ENCODE data around the gene UMODL1. TPM values are rescaled to one million over a fixed set of nuclear protein-coding genes. Genes with fewer than 3 reads are reported as not detected.

The UMODL1 gene
- total RNA-seq, 2 experiments from 2014 or later, result 7.4 to 12.3 TPM

- no peak for DNase-seq (ENCODE audit: low spot score)
- Histone ChIP-seq H3K4me2 (ENCODE audit: low read length) (peak overlapping the region; percentile 73), H3K4me3 (ENCODE audit: low read depth, low read length, poor library complexity, severe bottlenecking) (peak overlapping the region; percentile 21), H3K36me3 (ENCODE audit: insufficient read depth, low read length) (no peaks in the 10 kb centered on the region), H3K9me2 (ENCODE audit: insufficient read depth, low read length) (no peaks in the 10 kb centered on the region), H2AFZ (ENCODE audit: low read length) (no peak overlapping the region; the same call in 1 of the 2 replicates), H3K9me3 (ENCODE audit: low read length) (no peaks in the 10 kb centered on the region), H4K20me1 (ENCODE audit: insufficient read depth, low read length) (no peaks in the 10 kb centered on the region), H3K27ac (ENCODE audit: low read depth, low read length, poor library complexity, severe bottlenecking) (peak overlapping the region; percentile 89), H3K79me2 (ENCODE audit: insufficient read depth, low read depth, low read length) (no peaks in the 10 kb centered on the region), H3K4me1 (ENCODE audit: insufficient read depth, low read length, poor library complexity, severe bottlenecking) (peaks cover 34% of the 10 kb centered on the region)
- intact Hi-C loops (cut with micrococcal nuclease; ENCODE audit: unreplicated experiment), result loop anchor here (1.0 kb wide), 3 partner anchors 41 to 98 kb away; no protein-coding TSS in a partner anchor
- ChIA-PET CTCF (ENCODE audit: unreplicated experiment) (interaction anchor here (0.6 to 2.3 kb wide), 7 partner anchors 11 to 211 kb away, joined by 3 to 21 read pairs (median 3); no protein-coding TSS in a partner anchor), POLR2A (interaction anchor here (0.6 to 2.4 kb wide), 10 partner anchors 9 to 274 kb away, joined by 3 to 14 read pairs (median 3); partner anchors contain the start of gene ZBTB21)
- TF ChIP-seq CTCF (conservative IDR thresholded peaks at IDR 0.05; ENCODE audit: low read length), result no peak
- no peak for TF ChIP-seq EZH2phosphoT487 (IDR thresholded peaks at IDR 0.05; ENCODE audit: borderline replicate concordance, low read depth, low read length)
- BruUV-seq (replicated peaks), result no TSS peak
These were observed 36.2 kb downstream of the UMODL1 start for GRCh38 chr21:42107177-42107880.

- peak; percentile 89 for TF ChIP-seq CTCF (conservative IDR thresholded peaks at IDR 0.05; ENCODE audit: low read length)
- TF ChIP-seq EZH2phosphoT487 (IDR thresholded peaks at IDR 0.05; ENCODE audit: borderline replicate concordance, low read depth, low read length), result no peak
- Histone ChIP-seq H4K20me1 (ENCODE audit: insufficient read depth, low read length) (no peaks in the 10 kb centered on the region), H3K9me3 (ENCODE audit: low read length) (no peaks in the 10 kb centered on the region), H2AFZ (ENCODE audit: low read length) (peak overlapping the region; percentile 22; the same call in 1 of the 2 replicates), H3K4me2 (ENCODE audit: low read length) (peak overlapping the region; percentile 73), H3K4me3 (ENCODE audit: low read depth, low read length, poor library complexity, severe bottlenecking) (peak overlapping the region; percentile 55), H3K9me2 (ENCODE audit: insufficient read depth, low read length) (no peaks in the 10 kb centered on the region), H3K4me1 (ENCODE audit: insufficient read depth, low read length, poor library complexity, severe bottlenecking) (peaks cover 38% of the 10 kb centered on the region), H3K27ac (ENCODE audit: low read depth, low read length, poor library complexity, severe bottlenecking) (peak overlapping the region; percentile 89), H3K79me2 (ENCODE audit: insufficient read depth, low read depth, low read length) (no peaks in the 10 kb centered on the region), H3K36me3 (ENCODE audit: insufficient read depth, low read length) (no peaks in the 10 kb centered on the region)
- no TSS peak for BruUV-seq (replicated peaks)
- ChIA-PET POLR2A (interaction anchor here (0.7 to 2.4 kb wide), 12 partner anchors 10 to 275 kb away, joined by 3 to 14 read pairs (median 3); partner anchors contain the start of gene ZBTB21), CTCF (ENCODE audit: unreplicated experiment) (interaction anchor here (0.6 to 2.3 kb wide), 11 partner anchors 10 to 233 kb away, joined by 3 to 21 read pairs (median 3); no protein-coding TSS in a partner anchor)
- intact Hi-C loops (cut with micrococcal nuclease; ENCODE audit: unreplicated experiment), result loop anchor here (1.0 kb wide), 3 partner anchors 42 to 99 kb away; no protein-coding TSS in a partner anchor
- peak; percentile 98 for DNase-seq (ENCODE audit: low spot score)
These were observed 36.9 kb downstream of the UMODL1 start for GRCh38 chr21:42107881-42108553.

Data from OCI-LY7 (cell line).